HG03159 (cell line): ENCODE data around the gene ABRACL.
A peak's percentile ranks its signal among the peaks of the same experiment; 100 is the strongest.
"Not testable (repeated sequence)": the region's sequence is repeated elsewhere in the genome, so short reads cannot be mapped to it uniquely, and the experiment has no call there.

ENCODE experiments used
- ATAC-seq: cut with Tn5 transposase; IDR thresholded peaks from one replicate; pipeline ENCODE4 v1.9.1; 2021; ENCODE audit warnings: mild to moderate bottlenecking, moderate library complexity; ENCODE audit not compliant: unreplicated experiment

ABRACL gene

DNA sequence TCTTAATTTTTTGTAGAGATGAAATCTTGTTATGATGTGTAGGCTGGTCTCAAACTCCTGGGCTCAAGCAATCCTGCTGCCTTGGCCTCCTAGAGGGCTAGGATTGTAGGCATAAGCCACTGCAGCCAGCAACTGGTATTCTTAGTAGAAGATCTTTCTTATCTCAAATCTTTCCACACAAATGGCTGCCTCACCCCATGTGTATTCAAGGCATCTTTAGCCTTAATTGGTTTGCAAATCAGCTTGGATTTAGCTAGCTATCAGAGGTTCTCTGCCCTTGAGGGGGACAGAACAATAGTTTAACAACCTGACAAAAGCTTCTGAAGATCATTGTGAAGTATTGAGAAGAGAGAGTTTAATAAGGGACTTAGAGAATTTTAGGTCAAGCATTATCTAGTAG, 17.9 kb upstream of the ABRACL start:
- ATAC-seq, result no peak

DNA sequence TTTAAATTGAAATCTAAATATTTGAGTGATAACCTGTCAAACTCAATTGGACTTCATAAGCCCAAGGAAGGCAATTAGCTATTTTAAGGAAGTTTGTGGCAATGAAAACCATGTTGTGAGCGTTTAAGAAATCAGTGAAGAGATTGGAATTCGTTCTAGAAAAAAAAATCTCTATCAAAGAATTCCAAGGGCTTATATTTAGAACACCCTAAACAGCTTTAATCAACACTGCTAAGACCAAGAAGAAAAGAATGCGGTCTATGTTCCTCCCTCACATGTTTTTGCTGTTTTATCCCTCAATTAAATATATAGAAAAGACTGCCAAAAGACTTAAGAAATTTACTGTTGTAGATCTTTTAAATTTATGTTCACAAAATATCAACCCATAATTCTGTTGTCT, 16.6 kb upstream of the ABRACL start:
- no peak for ATAC-seq

DNA sequence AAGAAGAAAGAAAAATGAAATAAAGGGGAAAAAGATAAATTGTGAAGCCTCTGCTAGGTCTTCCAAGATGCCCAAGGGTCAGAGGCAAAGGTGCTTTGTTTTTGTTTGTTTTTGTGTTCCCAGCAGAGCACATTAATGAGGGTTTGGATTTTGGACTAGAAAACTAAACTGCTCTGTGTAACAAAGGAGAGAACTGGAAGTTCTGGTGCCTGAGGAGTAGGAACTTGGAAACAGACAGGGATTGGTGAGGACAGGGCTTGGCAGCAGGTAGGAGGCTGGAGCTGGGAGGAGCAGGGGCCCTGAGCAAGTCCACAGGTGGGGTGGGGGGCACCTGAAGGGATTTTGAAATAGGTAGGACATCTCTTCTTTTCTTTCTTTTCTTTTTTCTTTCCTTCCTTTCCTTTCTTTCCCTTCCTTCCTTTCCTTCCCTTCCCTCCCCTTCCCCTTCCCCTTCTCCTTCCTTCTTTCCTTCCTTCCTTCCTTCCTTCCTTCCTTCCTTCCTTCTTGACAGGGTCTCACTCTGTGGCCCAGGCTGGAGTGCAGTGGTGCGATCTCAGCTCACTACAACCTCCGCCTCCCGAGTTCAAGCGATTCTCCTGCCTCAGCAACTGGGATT, 15.3 kb upstream of the ABRACL start:
- no peak for ATAC-seq

DNA sequence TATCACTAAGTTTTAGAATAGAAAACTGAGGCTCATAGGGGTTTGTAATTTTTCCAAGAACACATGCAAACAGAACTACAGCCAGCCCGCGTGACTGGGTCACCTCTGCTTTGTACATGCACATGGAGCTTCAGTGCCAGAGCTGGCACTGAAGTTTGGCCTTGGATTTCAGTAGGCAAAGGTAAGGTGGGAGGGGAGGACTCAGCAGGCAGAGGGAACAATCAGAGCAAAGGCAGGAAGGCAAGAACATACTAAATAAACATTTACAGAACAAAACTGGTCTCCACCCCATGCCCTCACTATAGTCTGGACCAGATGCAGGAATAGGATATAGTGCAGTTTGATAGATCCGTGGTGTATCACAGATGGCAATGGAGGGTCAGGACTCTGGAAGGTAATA, 13.6 kb upstream of the ABRACL start:
- ATAC-seq, result no peak

DNA sequence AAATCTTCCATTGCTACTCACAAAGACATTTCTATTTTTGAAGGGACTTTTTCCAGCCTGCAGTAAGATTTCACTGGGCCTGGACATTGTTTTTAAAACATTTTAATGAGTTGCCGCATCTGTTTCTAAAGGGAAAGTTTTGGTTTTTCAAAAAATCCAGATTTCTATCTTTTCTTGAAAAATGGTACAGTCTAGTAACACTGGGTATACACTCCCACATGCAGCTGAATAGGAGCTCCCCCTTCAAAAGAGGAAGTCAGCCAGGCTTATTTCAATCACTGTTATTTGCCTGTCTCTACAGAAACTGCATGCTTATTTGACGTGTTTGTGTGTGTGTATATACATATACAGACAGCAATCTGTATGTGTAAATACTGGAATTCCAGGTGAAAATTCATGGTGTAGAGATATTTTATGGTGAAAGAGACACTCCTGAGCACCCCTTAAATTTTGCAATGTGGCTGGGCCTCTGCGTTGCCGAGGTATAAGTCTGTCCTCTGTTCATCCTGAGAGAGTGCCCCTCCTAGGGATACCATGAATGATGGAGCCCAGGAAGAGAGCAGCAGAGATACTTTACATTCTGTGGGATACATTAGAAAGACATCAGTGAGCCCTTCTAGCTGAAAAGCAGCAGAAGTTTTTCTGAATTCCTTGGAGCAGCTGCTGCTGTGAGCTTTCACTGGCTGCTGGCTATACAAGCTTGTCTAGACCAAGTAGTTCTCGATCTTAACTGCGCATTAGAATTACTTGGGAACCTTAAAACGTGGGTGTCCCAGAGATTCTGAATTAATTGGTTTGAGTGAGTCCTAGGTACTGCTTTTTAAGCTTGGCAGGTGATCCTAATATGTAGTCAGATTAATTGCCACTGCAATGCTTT, 12.0 kb upstream of the ABRACL start:
- peak; percentile 91 for ATAC-seq

DNA sequence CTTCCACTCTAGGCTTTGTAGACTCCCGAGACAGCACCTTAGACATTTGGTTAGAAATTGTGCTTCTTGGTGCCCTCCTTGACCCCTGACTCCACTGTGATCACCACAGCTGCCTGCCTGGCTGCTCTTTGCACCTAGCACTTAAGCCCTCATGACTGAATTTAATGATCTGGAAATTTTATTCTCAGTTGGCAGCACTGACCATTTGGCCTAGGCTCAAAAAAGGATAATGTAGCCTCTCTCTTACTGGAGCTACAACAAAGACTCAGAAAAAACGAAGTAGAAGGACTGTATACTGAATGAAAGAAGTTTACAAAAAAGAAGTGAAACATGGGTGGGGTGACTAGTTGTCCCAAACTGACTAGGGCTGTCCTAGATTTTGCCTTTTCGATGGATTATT, 11.3 kb upstream of the ABRACL start:
- ATAC-seq, result no peak

DNA sequence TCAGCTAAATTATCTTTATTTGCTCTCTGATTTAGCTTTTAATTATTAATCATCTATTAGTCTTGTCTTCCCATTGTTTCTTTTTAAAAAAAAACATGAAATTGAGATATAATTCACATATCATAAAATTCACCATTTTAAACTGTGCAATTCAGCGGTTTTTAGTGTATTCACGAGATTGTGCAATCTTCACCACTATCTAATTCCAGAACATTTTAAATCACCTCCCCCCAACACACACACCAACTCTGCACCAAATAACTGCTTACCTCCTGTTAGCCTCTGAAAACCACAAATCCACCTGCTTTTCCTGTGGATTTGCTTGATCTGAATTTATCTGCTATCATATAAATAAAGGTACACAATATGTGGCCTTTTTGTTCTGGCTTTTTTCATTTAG, 8.8 kb upstream of the ABRACL start:
- no peak for ATAC-seq

DNA sequence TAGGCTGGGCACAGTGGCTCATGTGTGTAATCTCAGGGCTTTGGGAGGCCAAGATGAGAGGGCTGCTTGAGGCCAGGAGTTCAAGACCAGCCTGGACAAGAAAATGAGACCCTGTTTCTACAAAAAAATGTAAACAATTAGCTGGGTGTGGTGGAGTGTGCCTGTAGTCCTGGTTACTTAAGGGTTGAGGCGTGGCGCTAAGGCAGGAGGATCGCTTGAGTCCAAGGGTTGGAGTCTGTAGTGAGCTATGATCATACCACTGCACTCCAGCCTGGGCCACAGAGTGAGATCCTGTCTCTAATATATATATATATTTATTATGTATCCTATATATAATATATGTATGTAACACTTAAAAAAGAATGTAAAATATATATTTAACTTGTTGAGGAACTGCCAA, 7.9 kb upstream of the ABRACL start:
- no peak for ATAC-seq

DNA sequence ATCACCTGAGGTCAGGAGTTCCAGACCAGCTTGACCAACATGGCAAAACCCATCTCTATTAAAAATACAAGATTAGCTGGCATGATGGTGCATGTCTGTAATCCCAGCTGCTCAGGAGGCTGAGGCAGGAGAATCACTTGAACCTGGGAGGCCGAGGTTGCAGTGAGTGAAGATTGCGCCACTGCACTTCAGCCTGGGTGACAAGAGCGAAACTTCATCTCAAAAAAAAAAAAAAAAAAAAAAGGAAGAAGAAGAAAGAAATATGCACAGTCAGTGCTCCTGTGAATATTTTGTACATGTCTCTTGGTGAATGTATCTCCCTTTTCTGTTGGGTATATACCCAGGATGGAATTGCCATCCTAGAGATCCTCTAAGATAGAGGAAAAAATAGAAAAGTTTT, 3.1 kb upstream of the ABRACL start:
- not testable (repeated sequence) for ATAC-seq

DNA sequence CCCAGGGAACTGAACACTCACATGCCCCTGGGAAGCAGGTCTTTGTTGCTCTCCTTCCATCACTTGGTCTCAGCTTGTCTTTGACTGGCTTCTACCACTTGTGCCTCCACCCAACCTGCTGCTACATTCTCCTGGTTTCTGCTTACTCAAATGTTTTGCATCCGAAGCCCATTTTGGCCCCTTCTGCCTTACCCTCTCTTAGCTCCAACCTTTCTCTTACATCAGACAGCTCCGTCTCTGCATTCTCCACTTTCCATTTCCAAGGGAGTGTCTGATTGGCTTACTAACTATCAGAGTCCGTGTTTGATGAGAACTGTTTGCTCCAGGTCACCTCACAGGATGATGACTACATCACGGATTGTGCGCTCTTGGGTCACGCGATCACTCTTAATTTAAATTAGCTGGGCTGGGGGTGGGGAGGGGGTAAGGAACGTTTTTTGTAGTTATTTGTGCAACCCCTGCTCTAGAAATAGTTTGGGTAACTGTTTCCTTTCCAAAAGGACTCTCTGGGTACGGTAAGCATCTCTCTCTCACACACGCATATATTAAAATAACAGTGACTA, 844 bp upstream of the ABRACL start:
- ATAC-seq, result no peak

DNA sequence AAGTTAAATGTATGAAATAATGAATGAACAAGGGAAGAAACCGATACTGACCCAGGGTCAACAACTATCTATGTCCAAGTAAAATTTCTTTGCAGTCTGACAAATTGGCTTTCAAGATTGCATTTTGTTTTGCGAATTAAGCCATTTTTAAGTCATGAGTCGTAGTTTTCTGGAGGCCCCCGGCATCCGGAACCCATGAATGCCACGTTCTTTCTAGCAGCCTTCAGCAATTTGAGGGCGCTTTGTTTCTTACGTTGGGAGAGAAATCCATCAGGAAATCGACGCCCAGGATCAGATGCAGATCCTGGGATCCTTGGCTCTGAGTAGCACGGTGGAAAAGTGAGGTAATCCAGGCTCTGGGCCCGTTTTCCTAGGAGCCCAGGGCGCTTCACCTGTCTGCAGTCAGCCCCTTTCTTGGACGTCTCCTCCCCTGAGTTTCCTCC, 309 bp upstream of the ABRACL start:
- ATAC-seq, result no peak

DNA sequence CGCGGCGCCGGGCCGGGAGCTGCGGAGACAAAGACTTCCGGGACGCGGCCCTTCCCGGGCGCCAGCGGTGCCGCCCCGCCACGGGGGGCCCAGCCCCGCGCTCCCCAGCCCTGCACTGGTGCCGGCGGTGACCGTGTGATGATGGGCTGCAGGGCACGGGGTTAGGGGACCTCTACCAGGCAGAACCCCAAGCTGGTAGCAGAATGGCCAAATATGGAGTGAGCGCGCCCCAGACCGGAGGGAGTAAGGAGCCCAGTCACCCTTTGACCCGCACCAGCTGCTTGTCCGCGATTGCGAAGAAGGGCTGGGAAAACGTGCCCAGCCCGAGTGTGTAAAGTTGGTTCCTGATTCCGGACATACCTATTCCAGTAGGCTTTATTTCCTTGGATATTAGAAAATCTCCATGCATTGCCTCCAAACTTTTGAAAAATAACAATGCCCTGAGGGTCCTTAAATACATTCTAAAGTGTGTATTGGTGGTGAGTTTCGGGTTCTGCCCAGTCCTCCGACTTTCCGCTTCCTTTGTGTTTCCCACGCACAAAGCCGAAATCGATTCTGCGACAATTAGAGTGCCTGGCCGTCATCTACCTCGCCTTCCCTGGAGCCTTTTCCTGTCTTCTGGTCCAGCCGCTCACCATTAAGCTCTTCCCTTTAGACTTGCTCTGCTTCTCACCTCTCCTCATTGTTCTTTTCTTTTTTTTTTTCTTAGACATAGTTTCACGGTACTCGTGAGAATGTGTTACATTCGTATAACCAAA, 1.1 kb downstream of the ABRACL start:
- peak; percentile 32 for ATAC-seq

DNA sequence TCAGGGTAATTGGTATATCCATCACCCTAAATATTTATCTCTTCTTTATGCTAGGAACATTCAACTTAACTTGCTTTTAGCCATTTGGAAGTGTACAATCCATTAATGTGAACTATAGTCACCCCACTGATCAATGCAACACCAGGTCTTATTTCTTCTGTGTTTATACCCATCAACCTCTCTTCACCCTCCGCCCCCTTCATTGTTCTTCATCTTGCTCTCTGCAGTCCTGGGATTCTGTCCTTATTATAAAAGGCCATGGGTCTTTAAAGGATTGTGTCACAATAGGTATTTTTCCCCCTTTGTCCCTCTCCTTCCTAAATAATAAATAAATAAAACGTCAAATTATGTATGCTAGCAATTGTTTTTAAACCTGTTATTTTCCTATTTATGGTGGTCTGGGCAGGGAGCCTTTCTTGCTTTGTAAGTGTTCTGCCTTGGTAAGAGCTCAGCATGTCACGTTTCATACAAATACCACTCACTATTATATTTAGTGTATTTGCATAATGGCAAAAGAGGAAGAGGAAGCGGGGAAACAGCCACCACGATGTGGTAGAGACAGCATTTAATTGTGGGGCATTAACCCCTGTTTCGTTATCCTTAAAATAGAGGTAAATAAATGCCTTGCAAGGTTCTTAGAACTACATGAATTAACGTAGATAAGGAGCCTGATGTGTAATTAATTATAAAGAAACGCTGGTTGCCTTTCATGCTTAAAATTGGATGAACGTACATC, 1.9 kb downstream of the ABRACL start:
- peak; percentile 61 for ATAC-seq

DNA sequence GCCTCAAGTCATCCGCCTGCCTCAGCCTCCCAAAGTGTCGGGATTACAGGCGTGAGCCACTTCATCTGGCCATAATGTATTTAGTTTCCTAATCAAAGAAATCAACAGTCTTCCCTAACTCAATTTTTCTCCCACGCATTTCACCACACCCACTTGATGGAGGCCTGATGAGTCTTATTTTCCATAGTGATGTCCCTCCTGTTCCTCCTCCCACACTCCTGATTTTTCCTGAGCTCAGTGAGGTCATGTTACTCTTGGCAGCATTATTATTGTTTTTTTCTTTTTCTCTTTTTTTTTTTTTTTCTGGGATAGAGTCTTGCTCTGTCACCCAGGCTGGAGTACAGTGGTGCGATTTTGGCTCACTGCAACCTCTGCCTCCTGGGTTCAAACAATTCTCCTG, 8.9 kb downstream of the ABRACL start:
- no peak for ATAC-seq

DNA sequence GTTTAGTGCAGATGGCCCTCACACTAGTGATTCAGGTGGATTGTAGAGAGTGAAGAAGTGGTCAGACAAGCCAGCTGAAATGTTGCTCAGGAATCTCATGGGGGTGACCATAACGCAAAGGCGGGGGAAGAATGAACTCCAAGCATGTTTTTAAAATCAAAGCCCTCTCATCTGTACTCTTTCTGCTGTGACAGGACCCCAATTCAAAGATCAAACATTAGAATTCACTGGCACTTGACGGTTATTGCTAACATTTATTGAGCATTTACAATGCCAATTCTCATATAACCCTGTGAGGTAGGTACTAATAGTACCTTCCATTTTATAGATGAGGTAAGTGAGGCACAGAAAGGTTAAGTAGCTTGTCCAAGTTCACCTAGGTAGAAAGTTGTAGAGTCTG, 15.7 kb downstream of the ABRACL start:
- no peak for ATAC-seq

DNA sequence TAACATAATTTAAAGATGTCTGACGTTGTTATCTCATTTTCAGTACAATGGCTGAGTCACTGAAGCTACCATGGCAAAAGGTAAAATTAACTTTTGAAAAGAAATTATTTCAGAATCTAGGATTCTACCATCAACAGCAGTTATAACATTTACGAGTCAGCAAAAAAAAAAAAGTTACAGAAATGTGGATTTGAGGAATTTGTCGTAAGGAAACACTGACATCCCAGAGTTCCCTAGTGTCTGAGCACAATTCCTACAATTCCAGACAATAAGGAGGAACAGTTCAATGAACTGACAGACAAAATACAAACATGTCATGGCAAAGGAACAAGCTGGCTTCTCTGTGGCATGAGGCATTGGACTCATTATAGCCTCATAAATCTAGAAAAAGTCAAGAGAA, 19.1 kb downstream of the ABRACL start:
- no peak for ATAC-seq

DNA sequence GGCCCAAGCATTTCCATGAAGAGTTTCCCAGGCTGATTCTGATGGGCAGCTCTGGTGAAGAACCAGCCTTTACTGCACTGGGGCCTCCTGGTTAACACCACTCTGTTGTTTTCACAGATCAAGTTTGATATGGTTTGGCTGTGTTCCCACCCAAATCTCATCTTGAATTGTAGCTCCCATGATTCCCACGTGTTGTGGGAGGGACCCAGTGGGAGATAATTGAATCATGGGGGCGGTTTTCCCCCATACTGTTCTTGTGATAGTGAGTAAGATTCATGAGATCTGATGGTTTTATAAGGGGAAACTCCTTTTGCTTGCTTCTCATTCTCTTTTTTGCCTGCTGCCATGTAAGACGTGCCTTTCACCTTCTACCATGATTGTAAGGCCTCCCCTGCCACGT, 20.4 kb downstream of the ABRACL start:
- ATAC-seq, result not testable (repeated sequence)

DNA sequence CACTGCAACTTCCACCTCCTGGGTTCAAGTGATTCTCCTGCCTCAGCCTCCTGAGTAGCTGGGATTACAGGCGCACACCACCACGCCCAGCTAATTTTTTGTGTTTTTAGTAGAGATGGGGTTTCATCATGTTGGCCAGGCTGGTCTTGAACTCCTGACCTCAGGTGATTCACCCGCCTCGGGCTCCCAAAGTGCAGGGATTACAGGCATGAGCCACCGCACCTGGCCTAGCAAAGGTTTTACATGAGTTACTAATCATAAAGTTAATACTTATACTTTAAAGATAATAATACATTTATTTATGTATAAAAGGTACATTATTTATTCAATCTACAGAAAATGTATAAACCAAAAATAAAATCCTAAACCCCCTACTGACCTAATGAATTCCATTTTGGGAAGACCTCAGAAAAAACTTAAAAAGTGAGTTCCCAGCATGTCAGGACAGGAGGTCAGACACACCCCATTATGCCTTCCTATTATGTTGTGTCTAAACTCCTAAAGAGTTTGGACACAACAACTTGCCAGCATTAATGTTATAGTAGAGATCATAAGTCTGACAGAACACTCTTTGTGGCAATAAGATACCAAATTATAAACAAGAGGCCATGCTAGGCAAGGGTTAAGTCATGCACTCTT, 21.7 kb downstream of the ABRACL start:
- not testable (repeated sequence) for ATAC-seq

DNA sequence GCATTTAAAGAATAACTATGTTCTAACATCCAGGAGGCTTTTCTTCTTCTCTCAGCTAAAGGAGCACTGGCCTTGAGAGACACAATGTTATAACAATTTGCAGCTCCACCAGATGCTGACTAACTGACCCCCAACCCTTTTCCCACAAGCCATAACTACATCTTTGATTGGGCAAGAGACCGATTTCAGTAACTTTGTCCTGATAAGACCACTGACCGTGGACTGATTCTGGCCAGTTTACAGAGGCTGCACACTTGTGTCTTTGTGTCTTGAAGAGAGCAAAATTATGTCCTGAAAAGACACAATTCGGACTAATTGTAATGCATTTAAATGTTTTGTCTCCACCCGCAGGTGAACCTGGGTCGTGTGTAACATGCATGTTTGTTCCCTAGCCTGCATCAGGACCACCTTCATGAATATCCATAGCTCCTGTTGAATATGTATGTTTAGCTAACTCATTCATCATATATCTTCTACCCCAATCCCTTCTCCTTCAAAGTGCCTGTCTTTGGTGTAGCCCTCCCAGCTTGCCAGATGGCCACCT, 22.3 kb downstream of the ABRACL start:
- ATAC-seq, result no peak
